ENCODE results near the gene ECT2L.

The ECT2L gene

DNA sequence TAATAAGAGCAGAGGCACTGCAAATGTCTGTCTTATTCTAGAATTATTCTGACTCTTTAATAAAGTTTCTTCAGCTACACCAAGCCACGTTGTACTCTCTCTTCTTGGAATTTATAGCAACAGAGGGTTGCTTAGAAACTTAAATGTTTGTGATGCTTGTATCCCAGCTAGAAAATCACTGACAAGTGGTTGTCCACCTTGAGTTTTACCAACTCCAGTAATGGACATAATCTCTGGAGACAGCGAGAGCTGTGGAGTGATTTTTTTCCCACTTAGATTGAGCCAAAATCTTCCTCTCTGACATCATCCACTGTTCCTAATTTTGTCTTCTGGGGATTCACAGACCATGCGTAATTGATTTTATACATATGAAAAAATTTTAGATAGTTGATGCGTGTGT, 8.0 kb downstream of the ECT2L start:
- in situ Hi-C loops (cut with MboI; ENCODE audit: low sequenced_read_pairs): loop anchor here (25.0 kb wide), 1 partner anchor 408 kb away; no protein-coding TSS in a partner anchor

DNA sequence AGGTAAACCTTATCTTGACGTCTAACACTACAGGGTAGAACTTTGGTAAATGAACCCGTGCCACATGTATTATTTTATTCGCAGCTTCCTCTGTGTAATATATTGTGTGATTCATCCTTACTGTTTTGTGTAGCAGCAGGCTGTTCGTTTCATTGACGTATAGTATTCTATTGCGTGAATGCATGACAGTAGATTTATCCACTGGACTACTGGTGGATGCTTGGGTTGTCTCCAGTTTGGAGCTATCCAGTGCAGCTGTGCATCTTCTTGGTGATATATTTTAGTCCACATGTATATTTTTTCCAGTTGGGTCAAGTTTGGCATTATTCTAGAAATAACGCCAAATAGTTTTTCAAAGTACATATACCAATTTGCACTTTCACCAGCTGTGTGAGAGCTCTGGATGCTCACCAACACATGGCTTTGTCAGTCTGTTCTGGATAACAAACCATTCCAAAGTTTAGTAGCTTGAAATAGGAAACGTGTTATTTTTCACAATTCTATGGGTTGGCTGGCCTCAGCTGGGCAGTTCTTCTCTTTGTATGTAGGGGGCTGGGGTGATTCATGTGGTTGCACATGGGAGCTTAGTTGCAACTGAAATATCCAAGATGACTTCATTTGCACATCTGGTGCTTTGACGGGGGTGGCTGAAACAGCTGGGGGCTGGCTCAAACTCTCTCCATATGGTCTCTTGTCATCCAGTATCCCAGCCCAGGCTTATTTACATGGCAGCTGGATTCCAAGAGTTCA, 9.3 kb downstream of the ECT2L start:
- in situ Hi-C loops (cut with MboI; ENCODE audit: low sequenced_read_pairs): loop anchor here (25.0 kb wide), 1 partner anchor 407 kb away; no protein-coding TSS in a partner anchor

GRCh38 chr6:138806889-138807288, 11.0 kb downstream of the ECT2L start:
- in situ Hi-C loops (cut with MboI; ENCODE audit: low sequenced_read_pairs): loop anchor here (25.0 kb wide), 1 partner anchor 405 kb away; no protein-coding TSS in a partner anchor

DNA sequence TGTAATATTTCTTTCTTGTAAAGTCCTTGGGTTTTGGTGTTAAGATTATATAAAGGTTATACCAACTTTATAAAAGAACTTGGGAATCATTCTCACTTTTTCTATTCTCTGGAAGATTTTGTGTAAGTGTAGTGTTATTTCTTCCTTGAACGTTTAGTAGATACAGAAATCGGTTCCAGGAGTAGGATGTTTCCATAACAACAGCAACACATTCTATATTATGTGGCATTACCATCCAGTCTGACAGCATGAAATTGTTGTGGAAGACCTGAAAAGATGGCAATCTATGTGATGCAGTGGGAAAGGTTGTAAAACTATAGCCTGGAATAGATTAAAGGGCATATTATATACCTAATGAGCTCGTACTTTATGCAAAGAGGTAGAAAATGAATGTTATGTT, 13.8 kb downstream of the ECT2L start:
- in situ Hi-C loops (cut with MboI; ENCODE audit: low sequenced_read_pairs): loop anchor here (10.0 to 25.0 kb wide), 2 partner anchors 403 to 555 kb away; no protein-coding TSS in a partner anchor

DNA sequence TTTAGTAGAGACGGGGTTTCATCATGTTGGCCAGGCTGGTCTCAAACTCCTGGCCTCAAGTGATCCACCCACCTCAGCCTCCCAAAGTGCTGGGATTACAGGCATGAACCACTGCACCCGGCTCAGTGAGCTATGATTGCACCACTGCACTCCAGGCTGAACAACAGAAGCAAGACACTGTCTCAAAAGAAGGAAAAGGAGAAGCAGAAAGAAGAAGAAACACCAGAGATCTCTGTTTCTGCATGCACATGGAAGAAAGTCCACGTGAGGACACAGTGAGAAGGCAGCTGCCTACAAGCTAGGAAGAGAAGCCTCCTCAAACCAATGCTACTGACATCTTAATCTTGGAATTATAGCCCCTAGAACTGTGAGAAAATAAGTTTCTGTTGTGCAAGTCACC, 16.0 kb downstream of the ECT2L start:
- in situ Hi-C loops (cut with MboI; ENCODE audit: low sequenced_read_pairs): loop anchor here (10.0 to 25.0 kb wide), 2 partner anchors 400 to 553 kb away; no protein-coding TSS in a partner anchor

GRCh38 chr6:138814179-138814834, 18.4 kb downstream of the ECT2L start:
- in situ Hi-C loops (cut with MboI; ENCODE audit: low sequenced_read_pairs): loop anchor here (10.0 to 25.0 kb wide), 2 partner anchors 398 to 550 kb away; no protein-coding TSS in a partner anchor

DNA sequence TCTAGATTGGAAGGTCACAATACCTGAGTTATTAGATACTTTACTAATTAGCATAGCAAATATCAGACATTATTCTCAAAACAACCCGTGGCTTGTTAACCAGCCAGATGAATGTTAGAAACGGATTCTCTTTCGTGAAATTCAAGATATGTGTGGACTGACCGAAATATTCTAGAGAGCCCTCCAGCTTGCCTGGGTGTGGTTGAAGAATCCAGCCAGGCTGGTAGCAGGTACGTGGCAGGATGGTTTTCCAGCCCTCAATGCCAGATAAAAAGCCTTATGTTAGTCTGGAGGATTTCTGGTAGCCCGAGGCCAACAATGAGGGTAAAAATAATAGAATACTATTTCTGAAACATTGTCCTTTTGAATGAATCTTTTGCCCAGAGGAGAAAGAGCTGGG, 19.3 kb downstream of the ECT2L start:
- in situ Hi-C loops (cut with MboI; ENCODE audit: low sequenced_read_pairs): loop anchor here (10.0 to 25.0 kb wide), 2 partner anchors 397 to 550 kb away; no protein-coding TSS in a partner anchor

DNA sequence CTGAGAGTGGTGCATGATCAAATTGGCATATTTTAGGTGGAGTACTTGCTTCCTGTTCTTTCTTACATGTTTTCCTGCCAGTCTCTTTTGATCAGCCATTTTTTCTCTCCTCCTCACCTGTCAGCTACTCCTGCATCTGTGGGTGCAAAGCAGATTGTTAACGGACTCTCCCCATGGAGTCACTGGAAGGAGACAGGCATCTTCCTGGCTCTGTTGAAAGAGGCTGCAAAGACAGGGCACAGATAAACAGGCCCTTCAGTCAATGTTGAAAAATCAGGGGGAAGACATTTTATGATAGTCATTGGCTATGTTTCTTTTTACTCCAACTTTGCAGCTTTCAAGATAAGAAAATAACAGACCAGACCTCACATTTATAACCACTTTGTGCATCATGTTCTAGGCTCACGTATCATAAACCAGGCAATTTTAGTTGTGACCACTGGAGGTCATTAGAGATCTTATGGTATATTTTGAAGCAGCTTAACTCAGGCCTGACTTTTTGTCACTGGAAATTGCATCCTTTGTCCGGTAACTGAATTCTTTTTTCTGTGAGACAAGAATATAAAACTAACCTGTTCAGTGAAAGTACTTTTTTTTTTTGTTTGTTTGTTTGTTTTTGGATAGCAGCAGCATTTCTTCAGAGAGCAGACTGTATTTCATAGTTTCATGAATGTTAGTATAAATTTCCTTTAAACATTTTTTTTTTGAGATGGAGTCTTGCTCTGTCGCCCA, 20.1 kb downstream of the ECT2L start:
- in situ Hi-C loops (cut with MboI; ENCODE audit: low sequenced_read_pairs): loop anchor here (10.0 to 25.0 kb wide), 2 partner anchors 396 to 549 kb away; no protein-coding TSS in a partner anchor

DNA sequence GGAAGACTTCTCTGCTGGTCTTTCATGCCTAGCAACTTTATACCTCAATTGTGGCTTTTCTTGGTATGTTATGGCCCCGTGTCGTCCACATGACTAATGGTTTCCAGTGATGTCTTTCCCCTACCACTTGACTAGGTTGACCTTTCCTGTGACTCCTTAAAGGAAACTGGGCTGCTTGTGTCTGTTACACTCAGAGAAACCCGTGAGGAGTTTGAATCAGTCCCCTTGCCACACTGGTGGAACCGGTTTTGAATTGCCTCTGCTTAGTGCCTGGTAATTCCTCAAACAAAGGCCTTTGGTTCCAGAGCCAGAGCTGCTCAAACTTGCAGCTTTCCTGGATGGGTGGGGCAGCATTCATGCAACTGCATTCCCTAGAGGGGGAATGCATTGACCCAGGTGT, 21.9 kb downstream of the ECT2L start:
- in situ Hi-C loops (cut with MboI; ENCODE audit: low sequenced_read_pairs): loop anchor here (10.0 to 25.0 kb wide), 2 partner anchors 395 to 547 kb away; no protein-coding TSS in a partner anchor

DNA sequence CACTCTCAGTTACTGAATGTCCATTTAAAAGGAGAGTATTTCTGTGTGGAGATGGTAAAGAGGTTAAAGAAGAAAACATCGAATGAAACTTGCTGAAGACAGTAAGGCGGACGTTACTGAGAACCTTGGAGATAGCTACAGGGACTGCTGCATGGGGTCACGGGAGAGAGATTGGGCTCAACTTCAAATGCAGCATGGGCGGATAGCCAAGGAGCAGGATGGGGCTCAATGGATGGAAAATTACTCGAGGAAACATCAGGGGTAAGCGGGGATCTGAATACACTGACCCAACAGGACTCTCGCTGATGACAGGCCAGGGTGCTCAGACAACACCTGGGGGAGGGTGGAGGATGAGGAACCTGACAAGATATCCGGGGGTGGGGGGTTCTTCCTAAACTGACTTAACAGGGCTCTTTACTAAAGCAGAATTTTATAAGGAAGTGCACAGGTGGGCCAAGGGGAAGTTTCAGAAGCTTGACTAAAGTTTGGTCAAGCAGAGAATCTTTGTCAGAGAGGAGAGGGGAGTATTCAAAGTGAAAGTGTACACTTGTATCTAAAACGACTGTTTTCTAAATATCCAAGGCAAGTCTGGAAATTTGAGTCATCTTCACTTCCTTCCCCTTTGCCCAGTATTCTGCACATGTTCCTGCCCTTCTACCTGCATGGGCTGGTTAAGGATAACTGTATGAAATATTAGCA, 22.8 kb downstream of the ECT2L start:
- in situ Hi-C loops (cut with MboI; ENCODE audit: low sequenced_read_pairs): loop anchor here (10.0 to 25.0 kb wide), 2 partner anchors 394 to 546 kb away; no protein-coding TSS in a partner anchor

- in situ Hi-C loops (cut with MboI; ENCODE audit: low sequenced_read_pairs): loop anchor here (25.0 kb wide), 1 partner anchor 391 kb away; no protein-coding TSS in a partner anchor
Measured at GRCh38 chr6:138821519-138821918, 25.6 kb downstream of the ECT2L start.

- in situ Hi-C loops (cut with MboI; ENCODE audit: low sequenced_read_pairs): loop anchor here (25.0 kb wide), 1 partner anchor 388 kb away; no protein-coding TSS in a partner anchor
Measured at GRCh38 chr6:138824482-138825144, 28.7 kb downstream of the ECT2L start.

GRCh38 chr6:138830248-138830647, 34.4 kb downstream of the ECT2L start:
- in situ Hi-C loops (cut with MboI; ENCODE audit: low sequenced_read_pairs): no loop called here

DNA sequence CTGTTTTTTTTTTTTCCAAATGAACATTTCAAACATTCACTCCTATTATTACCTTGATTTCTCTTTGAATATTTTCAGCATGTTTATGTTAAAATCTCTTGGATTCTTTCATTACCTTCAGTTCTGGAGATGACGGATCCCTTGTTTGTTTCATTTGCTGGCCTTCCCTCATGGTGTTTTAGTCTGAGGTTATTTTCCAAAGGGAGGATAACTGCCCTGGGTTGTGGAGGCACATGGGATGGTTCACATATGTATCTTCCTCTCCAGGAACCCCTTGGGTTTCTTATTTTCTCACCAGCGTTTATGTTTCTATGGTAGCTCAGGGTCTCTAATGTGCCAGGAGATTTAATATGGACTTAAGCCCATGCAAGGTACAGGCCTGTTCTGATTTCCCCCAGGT, 36.3 kb downstream of the ECT2L start:
- in situ Hi-C loops (cut with MboI; ENCODE audit: low sequenced_read_pairs): no loop called here

DNA sequence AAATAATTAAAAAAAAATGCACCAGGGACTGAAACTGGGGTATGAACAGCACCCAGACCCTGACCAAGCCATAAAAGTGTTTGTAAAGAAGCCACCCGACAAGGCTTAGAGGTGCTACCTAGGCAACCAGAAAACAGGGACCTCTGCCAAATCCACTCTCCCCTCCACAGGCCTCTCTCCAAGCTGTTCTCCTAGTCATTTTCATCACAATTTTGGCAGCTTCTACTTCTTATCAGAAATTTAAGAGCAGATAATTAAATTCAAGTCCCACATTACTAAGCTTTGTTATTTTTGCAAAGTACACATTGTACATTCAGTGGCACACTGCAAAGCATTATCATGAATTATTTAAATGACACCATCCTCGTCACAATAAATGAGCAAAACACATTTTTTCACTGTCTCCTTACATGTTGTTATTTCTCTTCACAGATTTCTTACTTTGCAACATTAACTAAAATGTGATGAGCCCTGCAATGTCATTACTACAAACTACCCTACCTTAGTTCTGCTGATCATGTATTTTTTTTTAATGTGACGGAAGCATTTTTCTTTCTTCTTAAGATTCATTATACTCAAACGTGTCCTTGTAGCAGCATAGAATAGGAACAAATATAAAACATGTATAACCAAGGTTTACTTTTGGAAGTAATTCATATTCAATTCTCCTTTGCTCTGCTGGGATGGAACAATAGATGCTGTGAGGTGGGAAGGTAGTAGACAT, 38.1 kb downstream of the ECT2L start:
- in situ Hi-C loops (cut with MboI; ENCODE audit: low sequenced_read_pairs): no loop called here

- in situ Hi-C loops (cut with MboI; ENCODE audit: low sequenced_read_pairs): no loop called here
Measured at GRCh38 chr6:138837246-138837645, 41.4 kb downstream of the ECT2L start.

- in situ Hi-C loops (cut with MboI; ENCODE audit: low sequenced_read_pairs): no loop called here
Measured at GRCh38 chr6:138844192-138844591, 48.3 kb downstream of the ECT2L start.

- in situ Hi-C loops (cut with MboI; ENCODE audit: low sequenced_read_pairs): no loop called here
Measured at GRCh38 chr6:138847884-138848283, 52.0 kb downstream of the ECT2L start.

GRCh38 chr6:138848461-138848860, 52.6 kb downstream of the ECT2L start:
- in situ Hi-C loops (cut with MboI; ENCODE audit: low sequenced_read_pairs): no loop called here
